HepG2 (cell line): ENCODE measurements around the gene LDB2. TPM values are rescaled to one million over a fixed set of nuclear protein-coding genes. Genes with fewer than 3 reads are reported as not detected.

Experiments used
- ATAC-seq: fragments of 200-7000 bp; cut with Tn5 transposase; 3 replicates; pipeline ENCODE4 v1.9.1; 2020; ENCODE audit warnings: mild to moderate bottlenecking, moderate library complexity
- BruUV-seq: library from RNA; stranded (reverse); fragments of 400-500 nt; replicated peaks from 2 replicates; lab custom pipeline; 2021; lab: Mats Ljungman, UMichigan
- CTCF ChIA-PET: fragments of 300-600 bp; formaldehyde crosslinking; extraction: SDS; loops from one replicate; lab custom pipeline; 2021; ENCODE audit warnings: low total read pairs, inconsistent platforms, low intra/inter-chr PET ratio; lab: Yijun Ruan, JAX
- POLR2A ChIA-PET: fragments of 350-600 bp; sonication (Branson Sonifier 250); formaldehyde crosslinking; loops from one replicate; lab custom pipeline; 2020; ENCODE audit warnings: antibody characterized with exemption, inconsistent platforms; lab: Yijun Ruan, JAX
- DNase-seq: peaks from one replicate; pipeline ENCODE4 v3.0.0-alpha.2; 2015; ENCODE audit warnings: low spot score
- FAIRE-seq: peaks from 3 replicates; lab custom pipeline; 2011; peaks lifted over from hg19 to GRCh38; lab: Jason Lieb, UNC
- H2AFZ ChIP-seq: one replicate; pipeline ENCODE4 v1.6.1; 2011; ENCODE audit warnings: low read length, inconsistent platforms
- H3K27ac ChIP-seq: fragments of 300-600 bp; 3 replicates; pipeline ENCODE4 v1.8.0; 2011; ENCODE audit warnings: mixed run types, mild to moderate bottlenecking, mixed read lengths, low read length, inconsistent platforms; ENCODE audit not compliant: insufficient read depth; ENCODE audit errors: extremely low read length
- H3K27me3 ChIP-seq, 2 experiments: fragments of 200-600 bp in 1 of 2; 2 replicates in 1 of 2; 3 replicates in 1 of 2; pipeline versions ENCODE4 v1.6.0 to v1.8.0; 2011; ENCODE audit warnings: low read length in 2 of 2, mild to moderate bottlenecking in 2 of 2, moderate library complexity in 2 of 2, inconsistent platforms in 1 of 2; ENCODE audit not compliant: insufficient read depth in 2 of 2, control insufficient read depth in 1 of 2
- H3K36me3 ChIP-seq, 2 experiments: fragments of 200-600 bp in 1 of 2; replicated peaks in 1 of 2; 2 replicates in 1 of 2; 3 replicates in 1 of 2; pipeline versions ENCODE4 v1.5.1 to v1.8.0; 2011; ENCODE audit warnings: low read length in 2 of 2, inconsistent platforms in 1 of 2; ENCODE audit not compliant: insufficient read depth in 2 of 2, control insufficient read depth in 1 of 2
- H3K4me1 ChIP-seq: 2 replicates; pipeline ENCODE4 v1.5.1; 2012; ENCODE audit warnings: low read length, inconsistent platforms; ENCODE audit not compliant: insufficient read depth
- H3K4me2 ChIP-seq: 2 replicates; pipeline ENCODE4 v1.6.0; 2011; ENCODE audit warnings: low read depth, low read length, inconsistent platforms
- H3K4me3 ChIP-seq, 3 experiments: fragments of 200-600 bp in 1 of 3; sonication (generic), shearing (Covaris generic) in 1 of 3; replicated peaks in 1 of 3; 2 replicates each; pipeline ENCODE4 v1.5.1; 2011 to 2016; ENCODE audit warnings: low read length in 3 of 3, inconsistent platforms in 2 of 3, low read depth in 2 of 3, mild to moderate bottlenecking in 2 of 3, control low read depth in 1 of 3, mixed read lengths in 1 of 3; ENCODE audit not compliant: insufficient read depth in 1 of 3
- H3K79me2 ChIP-seq: one replicate; pipeline ENCODE4 v1.6.1; 2011; ENCODE audit warnings: low read length, inconsistent platforms; ENCODE audit not compliant: insufficient read depth
- H3K9ac ChIP-seq: 2 replicates; pipeline ENCODE4 v1.6.0; 2011; ENCODE audit warnings: mild to moderate bottlenecking, low read depth, low read length, inconsistent platforms; ENCODE audit not compliant: insufficient read depth
- H3K9me3 ChIP-seq: 2 replicates; pipeline ENCODE4 v1.5.1; 2012; ENCODE audit warnings: mild to moderate bottlenecking, low read length
- H4K20me1 ChIP-seq: 2 replicates; pipeline ENCODE4 v1.6.0; 2011; ENCODE audit warnings: inconsistent platforms, mild to moderate bottlenecking, low read length, moderate library complexity; ENCODE audit not compliant: insufficient read depth
- CREB1 ChIP-seq, 2 experiments: fragments of 450-650 bp in 1 of 2; IDR thresholded peaks; 2 replicates each; pipeline ENCODE4 v1.6.1; 2016 to 2017; ENCODE audit warnings: control low read depth in 1 of 2, mild to moderate bottlenecking in 1 of 2, missing compliant biosample characterization in 1 of 2, missing genetic modification characterization in 1 of 2
- MLLT10 ChIP-seq: sonication (generic); formaldehyde crosslinking; IDR thresholded peaks from 2 replicates; pipeline ENCODE4 v1.4.0; 2020; ENCODE audit warnings: missing genetic modification reagents
- WGBS: methylation state at CpG from one replicate; pipeline ENCODE4 v1.1.6; 2017; ENCODE audit warnings: low lambda C conversion rate; 5-methylcytosine and 5-hydroxymethylcytosine counted together
- in situ Hi-C: cut with HindIII; loops from 2 replicates; pipeline ENCODE4 v1.10.0; 2017; ENCODE audit warnings: low pct_unique_long_range_greater_than_20kb; ENCODE audit not compliant: extremely low pct_ligation_motif_present
- intact Hi-C: fragments of 100-400 bp; cut with micrococcal nuclease; formaldehyde crosslinking; loops from one replicate; pipeline ENCODE4 v1.10.0; 2022; ENCODE audit not compliant: unreplicated experiment
- polyA plus RNA-seq, 8 experiments: library from polyadenylated mRNA; depleted of rRNA in 3 of 8; stranded (reverse) in 7 of 8; unstranded in 1 of 8; fragments of >200 nt; fragmentation: Illumina TruSeq in 4 of 8; extraction: Trizol in 4 of 8; gene quantifications; 2 replicates each; pipeline versions ENCODE4 v1.2.1 to v1.2.3, GENCODE V29; 2011 to 2016; ENCODE audit warnings: low read depth in 4 of 8, missing spikeins in 1 of 8, mixed read lengths in 1 of 8; ENCODE audit not compliant: insufficient read depth in 1 of 8
- total RNA-seq, 5 experiments: library from RNA; depleted of rRNA; stranded (reverse); fragments of >200 nt; fragmentation: Illumina TruSeq; extraction: Trizol; gene quantifications; 2 replicates each; pipeline ENCODE4 v1.2.3, GENCODE V29; 2016; ENCODE audit warnings: low read depth in 1 of 5
- TF ChIP-seq, protein P1 (sequence below): sonication (generic); formaldehyde crosslinking; IDR thresholded peaks from one replicate; pipeline ENCODE4 v1.5.1; 2020; ENCODE audit warnings: mild to moderate bottlenecking, missing genetic modification reagents; ENCODE audit errors: not compliant biosample characterization

Gene LDB2
- total and polyA plus RNA-seq, 2 of the 13 experiments (the other 11 are each of a cell fraction or from before 2014, with no cell fraction given) = not detected

DNA sequence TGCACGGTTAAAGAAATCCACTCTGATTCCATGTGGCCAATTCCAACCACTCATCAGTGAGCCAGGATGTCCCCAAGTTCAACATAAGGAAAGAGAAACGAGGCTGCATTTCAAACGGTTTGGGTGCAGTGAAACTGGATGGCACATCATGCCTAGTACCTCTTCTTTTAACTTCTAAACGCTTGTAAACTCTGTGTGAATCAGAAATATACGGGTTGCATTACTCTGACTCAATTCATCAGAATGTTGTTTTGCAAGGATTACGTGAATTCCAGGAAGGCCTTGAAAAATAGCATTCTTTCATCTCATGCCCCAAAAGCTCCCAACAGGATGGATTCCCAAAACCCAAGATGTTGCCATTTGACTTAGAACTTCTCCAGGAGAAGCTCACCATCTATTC lies 270.4 kb downstream of the LDB2 start (continued):
- TF ChIP-seq, protein P1, sequence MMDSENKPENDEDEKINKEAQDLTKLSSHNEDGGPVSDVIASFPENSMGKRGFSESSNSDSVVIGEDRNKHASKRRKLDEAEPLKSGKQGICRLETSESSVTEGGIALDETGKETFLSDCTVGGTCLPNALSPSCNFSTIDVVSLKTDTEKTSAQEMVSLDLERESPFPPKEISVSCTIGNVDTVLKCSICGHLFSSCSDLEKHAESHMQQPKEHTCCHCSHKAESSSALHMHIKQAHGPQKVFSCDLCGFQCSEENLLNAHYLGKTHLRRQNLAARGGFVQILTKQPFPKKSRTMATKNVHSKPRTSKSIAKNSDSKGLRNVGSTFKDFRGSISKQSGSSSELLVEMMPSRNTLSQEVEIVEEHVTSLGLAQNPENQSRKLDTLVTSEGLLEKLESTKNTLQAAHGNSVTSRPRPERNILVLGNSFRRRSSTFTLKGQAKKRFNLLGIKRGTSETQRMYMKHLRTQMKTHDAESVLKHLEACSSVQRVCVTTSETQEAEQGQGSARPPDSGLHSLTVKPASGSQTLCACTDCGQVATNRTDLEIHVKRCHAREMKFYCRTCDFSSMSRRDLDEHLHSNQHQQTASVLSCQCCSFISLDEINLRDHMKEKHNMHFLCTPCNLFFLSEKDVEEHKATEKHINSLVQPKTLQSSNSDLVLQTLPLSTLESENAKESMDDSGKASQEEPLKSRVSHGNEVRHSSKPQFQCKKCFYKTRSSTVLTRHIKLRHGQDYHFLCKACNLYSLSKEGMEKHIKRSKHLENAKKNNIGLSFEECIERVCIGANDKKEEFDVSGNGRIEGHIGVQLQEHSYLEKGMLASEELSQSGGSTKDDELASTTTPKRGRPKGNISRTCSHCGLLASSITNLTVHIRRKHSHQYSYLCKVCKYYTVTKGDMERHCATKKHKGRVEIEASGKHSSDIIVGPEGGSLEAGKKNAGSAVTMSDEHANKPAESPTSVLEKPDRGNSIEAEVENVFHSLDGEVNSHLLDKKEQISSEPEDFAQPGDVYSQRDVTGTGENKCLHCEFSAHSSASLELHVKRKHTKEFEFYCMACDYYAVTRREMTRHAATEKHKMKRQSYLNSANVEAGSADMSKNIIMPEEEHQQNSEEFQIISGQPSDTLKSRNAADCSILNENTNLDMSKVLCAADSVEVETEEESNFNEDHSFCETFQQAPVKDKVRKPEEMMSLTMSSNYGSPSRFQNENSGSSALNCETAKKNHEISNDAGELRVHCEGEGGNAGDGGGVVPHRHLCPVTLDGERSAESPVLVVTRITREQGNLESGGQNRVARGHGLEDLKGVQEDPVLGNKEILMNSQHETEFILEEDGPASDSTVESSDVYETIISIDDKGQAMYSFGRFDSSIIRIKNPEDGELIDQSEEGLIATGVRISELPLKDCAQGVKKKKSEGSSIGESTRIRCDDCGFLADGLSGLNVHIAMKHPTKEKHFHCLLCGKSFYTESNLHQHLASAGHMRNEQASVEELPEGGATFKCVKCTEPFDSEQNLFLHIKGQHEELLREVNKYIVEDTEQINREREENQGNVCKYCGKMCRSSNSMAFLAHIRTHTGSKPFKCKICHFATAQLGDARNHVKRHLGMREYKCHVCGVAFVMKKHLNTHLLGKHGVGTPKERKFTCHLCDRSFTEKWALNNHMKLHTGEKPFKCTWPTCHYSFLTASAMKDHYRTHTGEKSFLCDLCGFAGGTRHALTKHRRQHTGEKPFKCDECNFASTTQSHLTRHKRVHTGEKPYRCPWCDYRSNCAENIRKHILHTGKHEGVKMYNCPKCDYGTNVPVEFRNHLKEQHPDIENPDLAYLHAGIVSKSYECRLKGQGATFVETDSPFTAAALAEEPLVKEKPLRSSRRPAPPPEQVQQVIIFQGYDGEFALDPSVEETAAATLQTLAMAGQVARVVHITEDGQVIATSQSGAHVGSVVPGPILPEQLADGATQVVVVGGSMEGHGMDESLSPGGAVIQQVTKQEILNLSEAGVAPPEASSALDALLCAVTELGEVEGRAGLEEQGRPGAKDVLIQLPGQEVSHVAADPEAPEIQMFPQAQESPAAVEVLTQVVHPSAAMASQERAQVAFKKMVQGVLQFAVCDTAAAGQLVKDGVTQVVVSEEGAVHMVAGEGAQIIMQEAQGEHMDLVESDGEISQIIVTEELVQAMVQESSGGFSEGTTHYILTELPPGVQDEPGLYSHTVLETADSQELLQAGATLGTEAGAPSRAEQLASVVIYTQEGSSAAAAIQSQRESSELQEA (CRISPR knock-in tag) = no peak

DNA sequence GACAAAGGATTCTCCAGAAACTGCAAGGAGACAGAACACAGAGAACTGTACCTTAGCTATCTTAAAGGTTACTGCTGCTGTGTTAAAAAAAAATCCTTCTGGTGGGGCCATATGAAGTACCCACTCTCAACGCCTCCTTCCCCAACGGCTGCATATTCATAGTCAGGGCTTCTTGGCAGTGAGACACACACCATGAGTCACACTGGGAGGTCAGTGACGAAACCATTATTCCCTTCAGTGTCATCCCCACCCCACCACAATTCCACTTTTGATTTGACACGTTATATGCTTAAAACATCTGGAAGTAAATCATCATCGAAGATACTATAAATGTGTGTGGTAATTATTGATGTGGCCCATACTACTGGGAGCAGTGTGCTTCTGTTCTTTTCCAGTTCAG lies 271.5 kb downstream of the LDB2 start:
- no peak for ATAC-seq
- no peaks in the 10 kb centered on the region for H4K20me1 ChIP-seq
- in situ Hi-C loops (no loop called here), intact Hi-C loops (no loop called here)
- H2AFZ ChIP-seq = no peak overlapping the region
- H3K9ac ChIP-seq = no peak overlapping the region
- H3K36me3 ChIP-seq = no peaks in the 10 kb centered on the region
- WGBS = 3% methylated on average over 5 of the region's 5 CpGs
- no TSS peak for BruUV-seq
- TF ChIP-seq CREB1 (IDR thresholded peaks at IDR 0.05) = 0 out of 2 replicates have a peak, but pooled peaks have one; percentile 19
- no peak for TF ChIP-seq CREB1 (CRISPR knock-in tag; IDR thresholded peaks at IDR 0.05)
- TF ChIP-seq MLLT10 (CRISPR knock-in tag) = no peak
- no peak overlapping the region for H3K4me2 ChIP-seq
- H3K79me2 ChIP-seq = no peaks in the 10 kb centered on the region
- no peaks in the 10 kb centered on the region for H3K4me1 ChIP-seq
- no peak overlapping the region for H3K27ac ChIP-seq
- ChIA-PET POLR2A (no interaction called here), CTCF (no interaction called here)
- DNase-seq = no peak
- H3K4me3 ChIP-seq = no peak overlapping the region
- H3K27me3 ChIP-seq = no peaks in the 10 kb centered on the region
- FAIRE-seq = no peak
- H3K9me3 ChIP-seq = no peaks in the 10 kb centered on the region
